ENCODE data around the gene FAM229A. TPM values are rescaled to one million over a fixed set of nuclear protein-coding genes. Genes with fewer than 3 reads are reported as not detected.

FAM229A gene
- total RNA-seq, 1 experiment from 2014 or later: 4.2 TPM

- no peak for DNase-seq
- Histone ChIP-seq H3K4me1 (peaks cover 6% of the 10 kb centered on the region; the same call in 1 of the 2 replicates), H3K27me3 (no peaks in the 10 kb centered on the region), H3K4me3 (no peak overlapping the region), H3K9me3 (replicated peaks) (no peaks in the 10 kb centered on the region), H3K27ac (no peak overlapping the region), H3K36me3 (no peaks in the 10 kb centered on the region)
These were observed 30.0 kb upstream of the FAM229A start for GRCh38 chr1:32392325-32392724.

DNA sequence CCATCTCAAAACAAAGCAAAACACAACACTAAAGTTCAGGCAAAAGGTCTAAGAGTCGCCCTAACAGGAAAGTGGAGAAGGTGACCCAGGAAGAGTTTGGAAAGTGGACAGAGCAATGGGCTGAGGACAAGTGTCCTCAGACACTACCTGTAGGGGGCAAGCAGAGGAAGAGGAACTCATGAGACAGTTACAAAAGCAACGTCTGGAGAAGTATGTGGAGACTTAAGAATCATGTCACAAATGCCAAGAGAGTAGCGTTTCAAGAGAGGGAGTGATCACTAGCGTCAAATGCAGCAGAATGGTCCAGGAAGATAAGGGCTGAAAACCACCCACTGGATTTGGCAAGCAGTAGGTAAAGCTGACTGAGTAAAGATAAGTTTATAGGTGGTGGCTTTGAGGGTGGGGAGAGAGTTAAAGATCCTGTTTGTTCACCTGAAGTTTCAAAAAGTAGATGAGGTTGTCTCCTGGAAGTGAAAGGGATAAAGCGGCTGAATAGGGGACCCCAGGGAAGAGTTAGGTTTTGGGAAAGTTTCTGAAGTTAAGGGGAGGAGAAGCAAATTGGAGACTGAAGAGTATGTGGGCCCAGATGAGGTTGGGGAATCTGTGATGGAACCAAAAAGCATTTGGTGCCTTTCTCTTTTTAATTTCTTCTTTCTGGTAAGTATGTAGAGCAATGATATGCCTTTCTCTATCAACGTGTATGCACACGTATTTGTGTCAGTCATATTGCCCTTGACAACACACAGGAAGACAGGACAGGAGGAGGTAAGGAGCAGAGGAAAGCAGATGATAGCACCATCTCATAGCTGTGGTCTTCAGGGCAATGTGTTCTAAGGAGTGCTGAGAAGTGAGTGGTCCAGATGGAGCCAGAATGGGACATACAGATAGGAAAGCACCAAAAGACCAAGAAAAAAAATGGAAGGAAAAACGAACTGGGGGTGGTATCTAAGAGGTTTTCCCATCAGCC is 28.9 kb upstream of the FAM229A start:
- Histone ChIP-seq H3K27ac (no peak overlapping the region), H3K27me3 (no peaks in the 10 kb centered on the region), H3K9me3 (replicated peaks) (no peaks in the 10 kb centered on the region), H3K4me3 (no peak overlapping the region), H3K36me3 (0 out of 2 replicates have a peak, but pooled peaks cover 8% of the 10 kb centered on the region), H3K4me1 (peaks cover 6% of the 10 kb centered on the region; the same call in 1 of the 2 replicates)
- no peak for DNase-seq

- Histone ChIP-seq H3K27ac (no peak overlapping the region), H3K36me3 (peaks cover 22% of the 10 kb centered on the region), H3K4me1 (peaks cover 6% of the 10 kb centered on the region; the same call in 1 of the 2 replicates), H3K4me3 (no peak overlapping the region), H3K9me3 (replicated peaks) (no peaks in the 10 kb centered on the region), H3K27me3 (no peaks in the 10 kb centered on the region)
- no peak for DNase-seq
These were observed 26.4 kb upstream of the FAM229A start for GRCh38 chr1:32388641-32389040.

DNA sequence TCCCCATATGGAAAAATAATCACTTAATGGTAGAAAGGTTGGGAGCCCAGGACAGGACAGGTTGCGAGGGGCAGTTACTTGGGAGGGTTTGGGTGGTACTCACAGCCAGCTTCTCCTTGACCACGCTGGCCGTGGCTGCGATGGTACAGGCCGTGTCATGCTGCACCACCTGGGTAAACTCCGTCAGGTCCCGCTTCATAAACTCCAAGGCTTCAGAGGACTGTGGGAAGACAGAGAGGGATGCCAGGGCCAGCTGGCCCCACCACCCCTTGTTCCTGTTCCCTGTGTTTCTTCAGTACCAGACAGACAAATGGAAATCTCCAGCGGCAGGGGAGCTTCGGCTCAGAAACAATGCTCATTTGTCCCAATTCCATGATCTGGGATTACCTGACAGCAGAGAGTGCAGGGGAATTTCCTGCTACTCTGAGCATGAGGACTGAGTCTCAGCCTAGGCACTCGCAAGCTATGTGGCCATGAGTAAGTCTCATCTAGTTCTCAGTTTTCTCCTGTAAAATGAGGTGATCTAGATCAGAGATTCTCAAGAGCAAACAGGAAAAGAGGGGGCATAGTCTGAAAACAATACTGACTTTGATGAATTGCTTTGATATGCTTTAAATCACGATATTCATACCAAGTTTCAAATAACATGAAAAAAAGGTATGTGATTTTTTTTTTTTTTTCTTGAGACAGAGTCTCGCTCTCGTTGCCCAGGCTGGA is 24.5 kb upstream of the FAM229A start:
- no peaks in the 10 kb centered on the region for H3K9me3 ChIP-seq (replicated peaks)

DNA sequence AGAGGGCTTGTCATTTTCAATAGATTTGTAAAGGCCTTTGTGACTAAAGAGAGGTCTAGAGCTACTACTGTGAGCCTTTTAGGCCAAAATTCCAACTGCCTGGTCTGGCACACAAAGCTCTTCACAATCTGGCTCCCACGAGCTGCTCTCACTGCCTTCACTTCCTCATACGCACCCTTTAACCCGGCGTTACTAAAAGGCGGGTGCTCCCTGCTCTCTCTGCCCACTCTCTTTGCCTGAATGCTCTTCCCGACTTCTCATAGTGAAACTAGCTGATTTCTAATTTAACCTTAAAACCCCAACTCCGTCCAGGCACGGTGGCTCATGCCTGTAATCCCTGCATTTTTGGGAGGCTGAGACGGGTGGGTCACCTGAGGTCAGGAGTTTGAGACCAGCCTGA is 17.8 kb upstream of the FAM229A start:
- no peaks in the 10 kb centered on the region for H3K27me3 ChIP-seq
- H3K9me3 ChIP-seq (replicated peaks): no peaks in the 10 kb centered on the region
- peaks cover 51% of the 10 kb centered on the region for H3K36me3 ChIP-seq
- H3K4me3 ChIP-seq: no peak overlapping the region
- no peak overlapping the region for H3K27ac ChIP-seq
- DNase-seq: no peak
- H3K4me1 ChIP-seq: no peaks in the 10 kb centered on the region

More for the DNA sequence above, 24.5 kb upstream of the FAM229A start:
- Histone ChIP-seq H3K36me3 (peaks cover 33% of the 10 kb centered on the region), H3K4me1 (no peaks in the 10 kb centered on the region), H3K27ac (no peak overlapping the region), H3K4me3 (no peak overlapping the region), H3K27me3 (no peaks in the 10 kb centered on the region)
- no peak for DNase-seq

- no peak for DNase-seq
- Histone ChIP-seq H3K27me3 (no peaks in the 10 kb centered on the region), H3K4me1 (no peaks in the 10 kb centered on the region), H3K27ac (no peak overlapping the region), H3K4me3 (no peak overlapping the region), H3K36me3 (peaks cover 46% of the 10 kb centered on the region), H3K9me3 (replicated peaks) (no peaks in the 10 kb centered on the region)
These were observed 15.4 kb upstream of the FAM229A start for GRCh38 chr1:32377541-32378220.

DNA sequence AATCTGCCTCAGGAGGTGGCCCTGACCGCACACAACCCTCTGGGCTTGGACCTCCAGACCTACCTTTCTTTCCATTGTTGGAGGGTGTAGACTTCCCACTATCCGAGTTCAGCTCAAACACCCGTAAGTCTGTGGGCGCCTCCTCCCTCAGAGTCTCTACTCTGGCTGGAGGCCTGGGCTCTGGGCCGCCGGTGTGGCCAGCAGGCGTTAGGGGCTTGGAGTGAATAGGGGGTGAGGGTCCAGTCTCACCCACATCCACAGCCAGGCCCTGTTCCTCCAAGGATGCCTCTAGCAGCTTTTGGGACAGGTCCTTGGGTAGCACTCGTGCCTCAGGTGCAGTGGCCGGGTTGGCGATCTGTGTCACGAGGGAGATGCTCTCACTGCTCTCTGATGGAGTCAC is 13.9 kb upstream of the FAM229A start:
- no peak overlapping the region for H3K27ac ChIP-seq
- H3K36me3 ChIP-seq: peaks cover 43% of the 10 kb centered on the region
- no peaks in the 10 kb centered on the region for H3K9me3 ChIP-seq (replicated peaks)
- H3K27me3 ChIP-seq: no peaks in the 10 kb centered on the region
- H3K4me1 ChIP-seq: no peaks in the 10 kb centered on the region
- H3K4me3 ChIP-seq: no peak overlapping the region
- no peak for DNase-seq

- no peaks in the 10 kb centered on the region for H3K9me3 ChIP-seq (replicated peaks)
- H3K4me1 ChIP-seq: no peaks in the 10 kb centered on the region
- H3K27me3 ChIP-seq: no peaks in the 10 kb centered on the region
- H3K4me3 ChIP-seq: no peak overlapping the region
- H3K36me3 ChIP-seq: peaks cover 50% of the 10 kb centered on the region
- no peak for DNase-seq
- no peak overlapping the region for H3K27ac ChIP-seq
These were observed 11.8 kb upstream of the FAM229A start for GRCh38 chr1:32373996-32374592.

GRCh38 chr1:32372149-32372756 is 10.0 kb upstream of the FAM229A start:
- no peak overlapping the region for H3K27ac ChIP-seq
- no peak for DNase-seq
- H3K4me3 ChIP-seq: no peak overlapping the region
- H3K36me3 ChIP-seq: peaks cover 62% of the 10 kb centered on the region
- no peaks in the 10 kb centered on the region for H3K4me1 ChIP-seq
- H3K27me3 ChIP-seq: no peaks in the 10 kb centered on the region
- H3K9me3 ChIP-seq (replicated peaks): no peaks in the 10 kb centered on the region

DNA sequence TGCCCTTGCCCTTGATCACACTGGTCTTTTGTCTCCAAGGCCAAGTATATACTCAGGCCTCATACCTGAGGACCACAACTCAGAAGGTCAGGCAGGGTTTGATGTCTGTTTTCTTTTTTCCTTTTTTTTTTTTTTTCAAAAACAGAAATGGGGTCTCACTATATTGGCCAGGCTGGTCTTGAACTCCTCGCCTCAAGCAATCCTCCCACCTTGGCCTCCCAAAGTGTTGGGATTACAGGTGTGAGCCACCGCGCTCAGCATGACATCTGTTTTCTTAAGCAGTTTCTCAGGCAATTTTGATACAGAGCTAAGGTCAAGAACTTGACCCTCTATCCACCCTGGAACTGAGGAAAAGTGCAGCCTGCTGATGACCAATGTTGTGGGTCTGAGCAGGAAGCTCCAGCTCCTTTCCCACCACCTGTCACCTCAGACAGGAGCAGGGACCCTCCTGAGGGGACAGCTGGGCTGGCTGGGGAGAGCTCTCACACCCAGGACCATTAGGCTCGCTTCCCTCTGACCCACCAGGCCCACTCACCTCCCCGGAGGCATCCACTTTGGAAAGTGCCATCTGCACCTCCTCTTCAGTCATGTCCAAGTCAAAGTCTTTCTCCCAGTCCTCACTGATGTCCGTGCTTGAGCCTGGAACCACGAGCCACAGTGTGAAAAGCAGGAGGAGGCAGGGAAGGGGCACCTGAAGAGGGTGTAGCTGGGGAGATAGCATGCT is 5.8 kb upstream of the FAM229A start:
- no peak overlapping the region for H3K27ac ChIP-seq
- H3K36me3 ChIP-seq: peaks cover 47% of the 10 kb centered on the region

GRCh38 chr1:32365445-32365844 is 3.2 kb upstream of the FAM229A start:
- Histone ChIP-seq H3K27ac (no peak overlapping the region), H3K9me3 (replicated peaks) (no peaks in the 10 kb centered on the region), H3K4me1 (no peaks in the 10 kb centered on the region), H3K27me3 (no peaks in the 10 kb centered on the region), H3K36me3 (peaks cover 38% of the 10 kb centered on the region), H3K4me3 (no peak overlapping the region)
- no peak for DNase-seq

More for the DNA sequence above, 5.8 kb upstream of the FAM229A start:
- no peaks in the 10 kb centered on the region for H3K27me3 ChIP-seq
- DNase-seq: no peak
- H3K9me3 ChIP-seq (replicated peaks): no peaks in the 10 kb centered on the region
- H3K4me1 ChIP-seq: no peaks in the 10 kb centered on the region
- H3K4me3 ChIP-seq: no peak overlapping the region

GRCh38 chr1:32364836-32365235 is 2.6 kb upstream of the FAM229A start:
- no peaks in the 10 kb centered on the region for H3K4me1 ChIP-seq
- H3K27ac ChIP-seq: no peak overlapping the region
- H3K9me3 ChIP-seq (replicated peaks): no peaks in the 10 kb centered on the region
- H3K27me3 ChIP-seq: no peaks in the 10 kb centered on the region
- H3K4me3 ChIP-seq: no peak overlapping the region
- no peak for DNase-seq
- peaks cover 38% of the 10 kb centered on the region for H3K36me3 ChIP-seq

DNA sequence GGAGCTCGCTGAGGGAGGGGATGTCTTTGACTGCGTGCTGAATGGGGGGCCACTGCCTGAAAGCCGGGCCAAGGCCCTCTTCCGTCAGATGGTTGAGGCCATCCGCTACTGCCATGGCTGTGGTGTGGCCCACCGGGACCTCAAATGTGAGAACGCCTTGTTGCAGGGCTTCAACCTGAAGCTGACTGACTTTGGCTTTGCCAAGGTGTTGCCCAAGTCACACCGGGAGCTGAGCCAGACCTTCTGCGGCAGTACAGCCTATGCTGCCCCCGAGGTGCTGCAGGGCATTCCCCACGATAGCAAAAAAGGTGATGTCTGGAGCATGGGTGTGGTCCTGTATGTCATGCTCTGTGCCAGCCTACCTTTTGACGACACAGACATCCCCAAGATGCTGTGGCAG is 1.4 kb upstream of the FAM229A start:
- Histone ChIP-seq H3K36me3 (peaks cover 29% of the 10 kb centered on the region), H3K9me3 (replicated peaks) (no peaks in the 10 kb centered on the region), H3K4me3 (no peak overlapping the region), H3K27me3 (no peaks in the 10 kb centered on the region), H3K4me1 (no peaks in the 10 kb centered on the region), H3K27ac (no peak overlapping the region)
- DNase-seq: no peak
